Esophagus muscularis mucosa (tissue), 4 donors: ENCODE results near the gene NFATC3.

ENCODE experiments used
- EP300 ChIP-seq: sonication (generic); formaldehyde crosslinking; IDR thresholded peaks from one replicate; pipeline ENCODE4 v1.6.1; 2017; ENCODE audit warnings: antibody characterized with exemption
- POLR2A ChIP-seq: fragments of 450-650 bp; IDR thresholded peaks from one replicate; pipeline ENCODE4 v1.6.1; 2017; ENCODE audit warnings: antibody characterized with exemption, moderate library complexity, mild to moderate bottlenecking, low read depth
- POLR2AphosphoS5 ChIP-seq, 2 donors: sonication (generic); formaldehyde crosslinking; IDR thresholded peaks; one replicate each; pipeline ENCODE4 v1.6.1; 2017; ENCODE audit warnings: antibody characterized with exemption in 2 of 2
- TF ChIP-seq, protein P1 (sequence below), 3 experiments: fragments of 200-600 bp in 2 of 3; fragments of 450-650 bp in 1 of 3; sonication (generic) in 2 of 3; IDR thresholded peaks; one replicate each; pipeline ENCODE4 v1.5.1; 2017 to 2019; ENCODE audit warnings: antibody characterized with exemption in 3 of 3, mild to moderate bottlenecking in 2 of 3, moderate library complexity in 1 of 3

DNA sequence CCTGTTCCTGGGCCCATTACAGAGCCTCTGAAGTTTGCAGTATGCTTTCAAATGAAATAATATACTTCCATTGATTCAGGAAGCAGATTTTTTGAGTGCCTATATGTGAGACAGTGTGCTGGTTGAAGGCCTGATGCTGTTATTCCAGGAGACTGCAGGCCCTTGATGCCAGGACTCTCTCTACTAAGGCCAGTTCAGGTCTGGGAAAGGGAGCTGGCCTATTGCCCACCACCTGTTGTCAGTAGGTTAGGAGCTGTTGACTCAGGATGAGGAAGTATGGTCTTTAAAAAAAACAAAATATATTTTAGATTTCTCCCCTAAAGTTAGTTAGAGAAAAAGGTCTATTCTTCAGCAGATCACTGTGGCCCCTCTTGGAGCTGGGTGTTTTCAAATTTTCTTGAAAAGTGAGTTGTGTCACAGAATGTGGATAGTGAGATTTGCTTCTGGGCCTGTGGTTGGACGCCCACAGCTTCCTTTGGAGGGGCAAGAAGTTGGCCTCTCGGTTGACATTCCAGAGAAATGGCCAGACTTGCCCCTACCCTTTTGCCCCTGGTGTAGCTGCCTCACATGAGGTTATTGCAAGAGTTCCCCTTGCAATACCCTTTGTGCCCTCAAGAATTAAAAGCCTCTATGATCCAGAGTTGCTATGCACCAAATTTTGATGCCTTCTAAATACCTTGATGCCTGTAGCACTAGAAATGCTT lies 142.8 kb downstream of the NFATC3 start:
- TF ChIP-seq, protein P1, sequence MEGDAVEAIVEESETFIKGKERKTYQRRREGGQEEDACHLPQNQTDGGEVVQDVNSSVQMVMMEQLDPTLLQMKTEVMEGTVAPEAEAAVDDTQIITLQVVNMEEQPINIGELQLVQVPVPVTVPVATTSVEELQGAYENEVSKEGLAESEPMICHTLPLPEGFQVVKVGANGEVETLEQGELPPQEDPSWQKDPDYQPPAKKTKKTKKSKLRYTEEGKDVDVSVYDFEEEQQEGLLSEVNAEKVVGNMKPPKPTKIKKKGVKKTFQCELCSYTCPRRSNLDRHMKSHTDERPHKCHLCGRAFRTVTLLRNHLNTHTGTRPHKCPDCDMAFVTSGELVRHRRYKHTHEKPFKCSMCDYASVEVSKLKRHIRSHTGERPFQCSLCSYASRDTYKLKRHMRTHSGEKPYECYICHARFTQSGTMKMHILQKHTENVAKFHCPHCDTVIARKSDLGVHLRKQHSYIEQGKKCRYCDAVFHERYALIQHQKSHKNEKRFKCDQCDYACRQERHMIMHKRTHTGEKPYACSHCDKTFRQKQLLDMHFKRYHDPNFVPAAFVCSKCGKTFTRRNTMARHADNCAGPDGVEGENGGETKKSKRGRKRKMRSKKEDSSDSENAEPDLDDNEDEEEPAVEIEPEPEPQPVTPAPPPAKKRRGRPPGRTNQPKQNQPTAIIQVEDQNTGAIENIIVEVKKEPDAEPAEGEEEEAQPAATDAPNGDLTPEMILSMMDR (IDR thresholded peaks at IDR 0.05), result no peak
- TF ChIP-seq EP300 (no peak), POLR2AphosphoS5 (IDR thresholded peaks at IDR 0.05) (no peak), POLR2A (no peak)
